SK-N-MC (cell line): Measurements from ENCODE around the gene KCNJ10.
"Not testable (repeated sequence)": the region's sequence is repeated elsewhere in the genome, so short reads cannot be mapped to it uniquely, and the experiment has no call there.

Experiments
- EZH2 ChIP-seq: fragments of 200-600 bp; sonication (generic); IDR thresholded peaks from one replicate; pipeline ENCODE4 v1.6.1; 2017; ENCODE audit warnings: antibody characterized with exemption
- POLR2AphosphoS5 ChIP-seq: IDR thresholded peaks from 2 replicates; pipeline ENCODE4 v1.6.1; 2012; ENCODE audit warnings: mild to moderate bottlenecking, low read depth, low read length, borderline replicate concordance

- not testable (repeated sequence) for TF ChIP-seq EZH2, POLR2AphosphoS5
Observed at GRCh38 chr1:160050182-160050581, 19.8 kb downstream of the KCNJ10 start.
